ENCODE measurements around the gene TMEM200B. TPM values are rescaled to one million over a fixed set of nuclear protein-coding genes. Genes with fewer than 3 reads are reported as not detected.
A peak's percentile ranks its signal among the peaks of the same experiment; 100 is the strongest.

Gene TMEM200B
- total and polyA plus RNA-seq, 11 donors = 0.83 to 3.5 (median 1.5) TPM

DNA sequence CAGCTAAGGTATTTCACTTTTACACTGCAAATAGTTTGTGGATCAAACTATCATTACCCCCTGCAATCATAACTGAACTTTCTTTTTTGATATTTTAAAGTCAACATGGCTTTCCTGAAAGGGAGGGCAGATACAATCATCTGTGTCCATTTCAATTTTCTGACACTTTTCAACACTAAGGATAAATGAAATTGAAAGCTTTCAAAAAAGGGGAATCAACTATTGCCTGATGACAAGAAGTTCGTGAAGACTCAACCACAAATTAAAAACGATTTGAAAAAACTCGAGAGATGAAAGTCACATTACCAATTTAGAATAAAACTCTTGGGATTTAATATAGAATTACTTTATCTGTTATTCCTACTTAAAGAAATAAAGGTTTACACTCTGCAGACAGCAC is 46.3 kb upstream of the TMEM200B start:
- Histone ChIP-seq H3K27ac (peak overlapping the region in 1 of 12 donors; percentile 43), H3K27me3 (no peaks in the 10 kb centered on the region), H3K4me3 (no peak overlapping the region), H3K9me3 (no peaks in the 10 kb centered on the region), H3K4me1 (peaks cover 2 to 67% (median 40%) of the 10 kb centered on the region in 12 donors), H3K36me3 (peaks cover 0 to 56% (median 31%) of the 10 kb centered on the region in 9 donors)
- intact Hi-C loops (cut with DNase I) = loop anchor here in 2 of 10 donors (5.0 to 10.0 kb wide), 2 partner anchors 33 to 45 kb away; partner anchors contain the start of gene TMEM200B (in 1 of the 2)
- TF ChIP-seq, protein P1, sequence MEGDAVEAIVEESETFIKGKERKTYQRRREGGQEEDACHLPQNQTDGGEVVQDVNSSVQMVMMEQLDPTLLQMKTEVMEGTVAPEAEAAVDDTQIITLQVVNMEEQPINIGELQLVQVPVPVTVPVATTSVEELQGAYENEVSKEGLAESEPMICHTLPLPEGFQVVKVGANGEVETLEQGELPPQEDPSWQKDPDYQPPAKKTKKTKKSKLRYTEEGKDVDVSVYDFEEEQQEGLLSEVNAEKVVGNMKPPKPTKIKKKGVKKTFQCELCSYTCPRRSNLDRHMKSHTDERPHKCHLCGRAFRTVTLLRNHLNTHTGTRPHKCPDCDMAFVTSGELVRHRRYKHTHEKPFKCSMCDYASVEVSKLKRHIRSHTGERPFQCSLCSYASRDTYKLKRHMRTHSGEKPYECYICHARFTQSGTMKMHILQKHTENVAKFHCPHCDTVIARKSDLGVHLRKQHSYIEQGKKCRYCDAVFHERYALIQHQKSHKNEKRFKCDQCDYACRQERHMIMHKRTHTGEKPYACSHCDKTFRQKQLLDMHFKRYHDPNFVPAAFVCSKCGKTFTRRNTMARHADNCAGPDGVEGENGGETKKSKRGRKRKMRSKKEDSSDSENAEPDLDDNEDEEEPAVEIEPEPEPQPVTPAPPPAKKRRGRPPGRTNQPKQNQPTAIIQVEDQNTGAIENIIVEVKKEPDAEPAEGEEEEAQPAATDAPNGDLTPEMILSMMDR (IDR thresholded peaks at IDR 0.05) = no peak
- TF ChIP-seq POLR2A (IDR thresholded peaks at IDR 0.05) = no peak
- DNase-seq (no peak), ATAC-seq (no peak)
- WGBS, 4 donors = 68 to 73% (median 71%) methylated on average over 3 of the region's 3 CpGs

DNA sequence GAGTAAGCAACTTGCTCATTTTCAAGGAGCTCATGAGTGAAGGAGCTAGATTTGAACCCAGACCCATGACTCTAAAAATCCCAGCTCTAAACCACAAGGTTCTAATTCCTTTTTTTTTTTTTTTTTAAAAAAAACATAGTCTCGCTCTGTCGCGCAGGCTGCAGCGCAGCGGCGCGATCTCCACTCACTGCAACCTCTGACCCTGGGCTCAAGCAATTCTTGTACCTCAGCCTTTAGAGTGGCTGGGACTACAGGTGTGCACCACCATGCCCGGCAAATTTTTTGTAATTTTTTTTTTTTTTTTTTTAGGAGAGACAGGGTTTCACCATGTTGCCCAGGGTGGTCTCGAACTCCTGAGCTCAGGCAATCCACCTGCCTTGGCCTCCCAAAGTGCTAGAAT is 44.2 kb upstream of the TMEM200B start:
- TF ChIP-seq POLR2A (IDR thresholded peaks at IDR 0.05) = no peak
- TF ChIP-seq, protein P1 (IDR thresholded peaks at IDR 0.05) = no peak
- intact Hi-C loops (cut with DNase I) = no loop called here
- 97 to 99% (median 98%) methylated on average over 9 of the region's 9 CpGs for WGBS, 4 donors
- DNase-seq = no peak
- Histone ChIP-seq H3K4me3 (no peak overlapping the region), H3K36me3 (peaks cover 0 to 77% (median 48%) of the 10 kb centered on the region in 9 donors), H3K27ac (no peak overlapping the region), H3K27me3 (no peaks in the 10 kb centered on the region), H3K9me3 (no peaks in the 10 kb centered on the region), H3K4me1 (peaks cover 2 to 77% (median 42%) of the 10 kb centered on the region in 12 donors)
- ATAC-seq = no peak

DNA sequence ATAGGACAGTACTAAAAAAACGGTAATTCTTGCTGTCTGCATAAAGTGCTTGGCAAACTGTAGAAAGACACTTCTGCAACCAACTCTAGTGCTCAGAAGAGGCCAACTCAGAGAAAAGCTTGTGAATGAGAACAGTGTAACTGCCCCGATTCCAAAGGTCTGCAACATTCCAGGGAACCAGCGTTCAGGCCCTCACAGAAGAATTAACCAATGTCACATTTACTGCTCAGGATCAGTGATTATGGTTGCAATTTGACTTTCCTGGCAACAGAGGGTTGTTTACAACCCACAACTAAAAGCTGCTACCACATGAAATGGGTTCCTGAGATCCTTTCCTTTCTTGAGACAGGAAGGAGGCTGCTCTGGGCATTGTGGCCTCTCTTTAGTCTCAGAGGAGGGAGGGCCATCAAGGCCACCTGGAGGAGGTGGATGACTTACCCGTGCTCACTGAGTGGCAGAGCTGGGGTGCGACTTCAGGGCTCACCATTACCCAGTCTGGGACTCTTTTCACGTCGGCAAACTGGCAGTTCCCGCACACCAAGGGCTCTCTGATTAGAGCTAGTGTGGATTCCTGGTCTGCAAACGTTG is 42.7 kb upstream of the TMEM200B start:
- Histone ChIP-seq H3K4me1 (peaks cover 6 to 81% (median 48%) of the 10 kb centered on the region in 12 donors), H3K36me3 (peaks cover 0 to 85% (median 48%) of the 10 kb centered on the region in 9 donors), H3K27me3 (no peaks in the 10 kb centered on the region), H3K4me3 (no peak overlapping the region), H3K9me3 (no peaks in the 10 kb centered on the region), H3K27ac (no peak overlapping the region)
- ATAC-seq = no peak
- no peak for DNase-seq
- 57 to 74% (median 71%) methylated on average over 8 to 9 of the region's 9 CpGs for whole genome bisulfite sequencing, 4 donors
- TF ChIP-seq POLR2A (IDR thresholded peaks at IDR 0.05) = no peak
- TF ChIP-seq, protein P1 (IDR thresholded peaks at IDR 0.05) = no peak
- intact Hi-C loops (cut with DNase I) = no loop called here

DNA sequence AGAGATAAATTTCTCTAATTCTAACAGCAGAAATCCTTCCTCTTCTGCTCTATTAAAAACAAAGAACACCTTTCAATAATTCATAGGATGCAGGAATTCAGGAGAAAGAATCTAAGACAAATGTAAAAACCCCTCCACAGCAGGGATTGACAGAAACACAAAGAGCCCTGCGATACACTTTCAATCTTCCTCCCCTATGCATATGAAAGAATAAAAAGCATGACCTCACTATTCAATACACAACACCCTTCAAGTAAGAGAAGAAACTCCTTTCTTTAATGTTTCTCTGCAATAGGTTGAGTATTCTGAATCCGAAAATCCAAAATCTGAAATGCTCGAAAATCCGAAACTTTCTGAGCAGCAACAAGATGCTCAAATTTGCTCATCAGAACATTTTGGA is 40.9 kb upstream of the TMEM200B start:
- no peak overlapping the region for H3K4me3 ChIP-seq
- ATAC-seq (no peak), DNase-seq (no peak)
- H3K36me3 ChIP-seq = peaks cover 0 to 94% (median 61%) of the 10 kb centered on the region in 9 donors
- intact Hi-C loops (cut with DNase I) = no loop called here
- 85 to 95% (median 92%) methylated on average over 4 of the region's 4 CpGs for WGBS, 4 donors
- H3K9me3 ChIP-seq = no peaks in the 10 kb centered on the region
- peaks cover 4 to 81% (median 40%) of the 10 kb centered on the region in 12 donors for H3K4me1 ChIP-seq
- no peaks in the 10 kb centered on the region for H3K27me3 ChIP-seq
- no peak for TF ChIP-seq POLR2A (IDR thresholded peaks at IDR 0.05)
- TF ChIP-seq, protein P1 (IDR thresholded peaks at IDR 0.05) = no peak
- no peak overlapping the region for H3K27ac ChIP-seq

Data from heart left ventricle (tissue), 16 donors.